NCI-H345 (cell line): Measurements from ENCODE around the gene RND1.

ENCODE experiments used
- DNase-seq: peaks from one replicate; lab custom pipeline; 2025; lab: John Stamatoyannopoulos, UW

The RND1 gene

GRCh38 chr12:48807981-48808380 is 57.7 kb downstream of the RND1 start:
- no peak for DNase-seq
